Right atrium auricular region (tissue), 2 donors: ENCODE data around the gene CD300C. TPM values are rescaled to one million over a fixed set of nuclear protein-coding genes. Genes with fewer than 3 reads are reported as not detected.

Experiments
- DNase-seq: peaks from one replicate; pipeline ENCODE4 v3.0.0-alpha.2; 2019; ENCODE audit warnings: low spot score
- H3K27ac ChIP-seq, 2 donors: fragments of 200-600 bp; sonication (generic); 1 replicate in 1 of 2; 2 replicates in 1 of 2; pipeline ENCODE4 v1.5.1; 2016 to 2019
- H3K27me3 ChIP-seq, 2 donors: fragments of 200-600 bp; sonication (generic); one replicate each; pipeline versions ENCODE4 v1.5.1 to v1.6.0; 2017 to 2019
- H3K36me3 ChIP-seq: fragments of 200-600 bp; sonication (generic); one replicate; pipeline ENCODE4 v1.5.1; 2016
- H3K4me1 ChIP-seq, 2 donors: fragments of 200-600 bp; sonication (generic); one replicate each; pipeline versions ENCODE4 v1.5.1 to v1.6.0; 2017 to 2019
- H3K4me3 ChIP-seq, 2 donors: fragments of 200-600 bp; sonication (generic); 1 replicate in 1 of 2; 2 replicates in 1 of 2; pipeline ENCODE4 v1.5.1; 2017 to 2019; ENCODE audit warnings: mild to moderate bottlenecking in 1 of 2, moderate library complexity in 1 of 2
- H3K9me3 ChIP-seq, 2 donors: fragments of 200-600 bp; sonication (generic); one replicate each; pipeline ENCODE4 v1.5.1; 2019
- CTCF ChIP-seq, 2 donors: fragments of 200-600 bp; sonication (generic); IDR thresholded peaks; one replicate each; pipeline ENCODE4 v1.5.1; 2019; ENCODE audit warnings: antibody characterized with exemption in 2 of 2
- total RNA-seq, 2 donors: library from RNA; depleted of rRNA; stranded (reverse); fragments of >200 nt; gene quantifications; one replicate each; pipeline ENCODE4 v1.1.0, GENCODE V29; 2016

Gene CD300C
- total RNA-seq, 2 donors from 2014 or later = 0.98 TPM; not detected in 1

GRCh38 chr17:74493331-74493833 is 52.5 kb downstream of the CD300C start:
- H3K27ac ChIP-seq = no peak overlapping the region
- TF ChIP-seq CTCF (IDR thresholded peaks at IDR 0.05) = peak; percentile 91 to 92

GRCh38 chr17:74491626-74492025 is 54.3 kb downstream of the CD300C start:
- TF ChIP-seq CTCF (IDR thresholded peaks at IDR 0.05) = no peak
- H3K27ac ChIP-seq = no peak overlapping the region

More at GRCh38 chr17:74493331-74493833, 52.5 kb downstream of the CD300C start:
- no peak overlapping the region for H3K4me3 ChIP-seq
- no peak for DNase-seq
- H3K27me3 ChIP-seq = no peaks in the 10 kb centered on the region
- H3K36me3 ChIP-seq = no peaks in the 10 kb centered on the region
- H3K9me3 ChIP-seq = no peaks in the 10 kb centered on the region
- H3K4me1 ChIP-seq = no peaks in the 10 kb centered on the region

More at GRCh38 chr17:74491626-74492025, 54.3 kb downstream of the CD300C start:
- no peaks in the 10 kb centered on the region for H3K4me1 ChIP-seq
- no peaks in the 10 kb centered on the region for H3K27me3 ChIP-seq
- H3K36me3 ChIP-seq = no peaks in the 10 kb centered on the region
- H3K4me3 ChIP-seq = no peak overlapping the region
- H3K9me3 ChIP-seq = no peaks in the 10 kb centered on the region
- no peak for DNase-seq

Other genes starting within 250 kb of the CD300C start
- gene KIF19, start 219.9 kb downstream of the CD300C start, total RNA-seq = under 1 TPM in 1 of 2 donors, not detected in 1; 0.30 TPM
- gene BTBD17, start 184.2 kb downstream of the CD300C start, total RNA-seq = not detected
- gene GPR142, start 178.6 kb downstream of the CD300C start, total RNA-seq = not detected
- 10 to 100 TPM; 39.0 to 48.0 TPM for gene GPRC5C, start 114.0 kb downstream of the CD300C start, total RNA-seq
- gene CD300A, start 79.5 kb downstream of the CD300C start, total RNA-seq = 1 to 10 TPM; 2.0 to 7.8 TPM
- gene CD300LB, start 14.6 kb downstream of the CD300C start, total RNA-seq = under 1 TPM in 1 of 2 donors, not detected in 1; 0.31 TPM
- not detected for gene CD300H, start 21.4 kb upstream of the CD300C start, total RNA-seq
- gene CD300LD, start 46.2 kb upstream of the CD300C start, total RNA-seq = not detected
- 1 to 10 TPM in 1 of 2 donors, under 1 TPM in 1; 0.52 to 1.0 TPM for gene CD300E, start 77.6 kb upstream of the CD300C start, total RNA-seq
- under 1 TPM in 1 of 2 donors, not detected in 1; 0.71 TPM for gene CD300LF, start 166.8 kb upstream of the CD300C start, total RNA-seq
- under 1 TPM; 0.89 to 0.90 TPM for gene RAB37, start 191.1 kb upstream of the CD300C start, total RNA-seq
- gene NHERF1, start 202.5 kb upstream of the CD300C start, total RNA-seq = 10 to 100 TPM; 20.2 to 30.9 TPM
- gene NAT9, start 230.2 kb upstream of the CD300C start, total RNA-seq = 10 to 100 TPM; 16.2 to 18.7 TPM